ENCODE results near the gene SLIT3.

GRCh38 chr5:169029661-169030274 lies 271.2 kb downstream of the SLIT3 start:
- no peak for TF ChIP-seq POLR2AphosphoS5 (IDR thresholded peaks at IDR 0.05; ENCODE audit: low read depth, low read length)
- no peak for TF ChIP-seq POLR2A (IDR thresholded peaks at IDR 0.05; ENCODE audit: low read depth, low read length)
- no peak for TF ChIP-seq SPI1 (IDR thresholded peaks at IDR 0.05; ENCODE audit: low read depth, low read length)
- no peak for TF ChIP-seq TAF1 (IDR thresholded peaks at IDR 0.05; ENCODE audit: low read depth, low read length)
- no peak for TF ChIP-seq POU2F2 (IDR thresholded peaks at IDR 0.05; ENCODE audit: low read depth, low read length)
- no peak for TF ChIP-seq PAX5 (IDR thresholded peaks at IDR 0.05; ENCODE audit: insufficient read depth, low read length, severe bottlenecking)

Measured in GM12891 (cell line).